ACC112 (cell line): ENCODE data around the gene TBC1D17.
A peak's percentile ranks its signal among the peaks of the same experiment; 100 is the strongest.

Experiments used
- H2AFZ ChIP-seq: fragments of 200-600 bp; sonication (generic); one replicate; pipeline ENCODE4 v1.6.0; 2017; ENCODE audit warnings: antibody characterized with exemption, low read length; ENCODE audit not compliant: unreplicated experiment
- H3K27ac ChIP-seq: fragments of 200-600 bp; sonication (generic); 2 replicates; pipeline ENCODE4 v1.5.1; 2014; ENCODE audit warnings: low read depth, mild to moderate bottlenecking, antibody characterized with exemption, low read length, moderate library complexity
- H3K27me3 ChIP-seq: fragments of 200-600 bp; sonication (generic); 2 replicates; pipeline ENCODE4 v1.6.1; 2014; ENCODE audit warnings: mild to moderate bottlenecking, antibody characterized with exemption, low read length, moderate library complexity, mixed read lengths; ENCODE audit not compliant: insufficient read depth
- H3K36me3 ChIP-seq: fragments of 200-600 bp; sonication (generic); 2 replicates; pipeline ENCODE4 v1.6.1; 2016; ENCODE audit warnings: mild to moderate bottlenecking, antibody characterized with exemption, low read length, moderate library complexity, mixed read lengths; ENCODE audit not compliant: insufficient read depth
- H3K4me1 ChIP-seq: fragments of 200-600 bp; sonication (generic); one replicate; pipeline ENCODE4 v1.6.1; 2016; ENCODE audit warnings: low read length, mixed read lengths; ENCODE audit not compliant: insufficient read depth, unreplicated experiment, control insufficient read depth
- H3K4me3 ChIP-seq: fragments of 200-600 bp; sonication (generic); 2 replicates; pipeline ENCODE4 v1.5.1; 2014; ENCODE audit warnings: mild to moderate bottlenecking, low read depth, low read length
- H3K79me2 ChIP-seq: fragments of 200-600 bp; sonication (generic); one replicate; pipeline ENCODE4 v1.6.0; 2016; ENCODE audit warnings: low read length; ENCODE audit not compliant: control insufficient read depth, unreplicated experiment, insufficient read depth

Gene TBC1D17

GRCh38 chr19:49889038-49889686 lies 11.7 kb downstream of the TBC1D17 start:
- Histone ChIP-seq H3K79me2 (no peaks in the 10 kb centered on the region), H3K27me3 (no peaks in the 10 kb centered on the region), H3K4me1 (no peaks in the 10 kb centered on the region), H3K36me3 (no peaks in the 10 kb centered on the region), H2AFZ (no peak overlapping the region), H3K4me3 (no peak overlapping the region), H3K27ac (no peak overlapping the region)

DNA sequence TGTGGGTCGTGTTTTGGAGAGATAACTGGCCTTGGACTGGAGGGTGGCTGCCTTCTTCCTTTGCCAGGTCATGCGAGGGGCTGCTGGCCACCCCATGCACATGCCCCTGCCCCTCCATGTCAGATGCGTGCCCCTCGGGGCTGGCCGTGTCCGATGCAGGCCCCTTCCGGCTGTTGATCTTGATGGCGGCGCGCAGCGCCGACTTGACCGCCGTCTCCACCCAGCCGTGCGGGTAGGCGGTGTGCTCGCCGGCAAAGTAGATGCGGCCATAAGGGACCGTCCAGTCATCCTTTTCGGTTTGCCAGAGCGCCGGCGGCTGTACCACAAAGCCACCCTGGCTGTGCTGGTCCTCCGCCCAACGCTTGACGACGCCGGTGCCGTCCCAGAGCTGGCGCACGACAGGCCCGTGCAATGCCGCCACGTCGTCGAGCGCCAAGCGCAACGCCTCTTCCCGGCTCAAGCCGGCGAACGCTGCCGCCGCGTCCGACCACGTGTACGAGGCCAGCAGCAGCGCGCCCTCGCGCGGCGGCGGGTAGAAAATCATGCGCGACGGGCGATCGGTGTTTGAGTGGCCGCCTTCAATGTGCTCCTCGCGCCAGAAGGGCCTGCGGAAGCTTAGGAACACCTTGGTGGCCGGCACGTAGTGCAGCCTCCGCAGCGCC lies 12.3 kb downstream of the TBC1D17 start:
- Histone ChIP-seq H2AFZ (no peak overlapping the region), H3K4me1 (no peaks in the 10 kb centered on the region), H3K27me3 (no peaks in the 10 kb centered on the region), H3K36me3 (no peaks in the 10 kb centered on the region), H3K4me3 (peak overlapping the region; percentile 70), H3K79me2 (no peaks in the 10 kb centered on the region), H3K27ac (no peak overlapping the region)

DNA sequence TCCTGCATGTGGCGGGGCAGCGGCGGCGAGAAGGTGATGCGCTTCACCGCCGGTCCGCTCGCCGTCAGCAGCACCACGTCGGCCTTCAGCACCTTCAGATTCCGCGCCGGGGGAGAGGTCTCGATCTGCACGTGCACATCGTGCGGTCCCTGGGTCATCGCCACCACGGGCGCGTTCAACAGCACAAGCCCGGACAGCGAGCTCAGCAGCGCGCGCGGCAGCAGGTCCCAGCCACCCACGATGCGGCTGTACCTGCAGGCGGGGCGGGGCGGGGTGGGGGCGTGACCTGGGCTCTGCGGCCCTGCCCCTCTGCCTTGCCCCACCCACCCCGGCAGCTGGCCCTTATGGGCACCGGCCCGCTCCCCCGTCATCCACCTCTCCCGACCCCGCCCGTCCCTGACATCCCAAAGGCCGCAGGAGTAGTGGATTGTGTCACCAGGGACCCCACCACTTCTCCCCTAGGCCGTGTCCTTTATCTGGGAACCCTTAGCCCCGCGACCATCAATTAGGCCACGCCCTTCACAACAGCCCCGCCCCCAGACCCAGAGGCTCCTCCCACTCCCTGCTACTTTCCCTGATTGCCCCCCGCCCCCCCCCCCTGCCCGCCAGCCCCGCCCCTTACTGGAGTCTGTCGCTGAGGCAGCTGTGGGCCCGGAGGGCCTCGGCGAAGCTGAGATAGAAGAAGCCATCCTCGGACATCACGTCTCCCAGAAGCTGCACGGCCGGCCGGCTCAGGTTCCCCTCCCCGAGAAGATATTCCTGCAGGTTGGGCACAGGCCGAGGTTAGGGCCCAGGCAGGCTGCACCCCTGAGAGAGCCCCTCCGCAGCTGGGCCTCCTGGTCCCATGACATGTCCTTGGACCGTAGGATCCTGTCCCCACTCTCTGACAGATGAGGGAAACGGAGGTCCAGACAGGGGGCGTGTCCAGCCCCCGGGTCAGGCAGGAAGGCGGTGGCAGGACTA lies 13.1 kb downstream of the TBC1D17 start:
- Histone ChIP-seq H3K27ac (no peak overlapping the region), H3K79me2 (no peaks in the 10 kb centered on the region), H3K4me3 (peak overlapping the region; percentile 70), H3K4me1 (no peaks in the 10 kb centered on the region), H2AFZ (no peak overlapping the region), H3K27me3 (no peaks in the 10 kb centered on the region), H3K36me3 (no peaks in the 10 kb centered on the region)

DNA sequence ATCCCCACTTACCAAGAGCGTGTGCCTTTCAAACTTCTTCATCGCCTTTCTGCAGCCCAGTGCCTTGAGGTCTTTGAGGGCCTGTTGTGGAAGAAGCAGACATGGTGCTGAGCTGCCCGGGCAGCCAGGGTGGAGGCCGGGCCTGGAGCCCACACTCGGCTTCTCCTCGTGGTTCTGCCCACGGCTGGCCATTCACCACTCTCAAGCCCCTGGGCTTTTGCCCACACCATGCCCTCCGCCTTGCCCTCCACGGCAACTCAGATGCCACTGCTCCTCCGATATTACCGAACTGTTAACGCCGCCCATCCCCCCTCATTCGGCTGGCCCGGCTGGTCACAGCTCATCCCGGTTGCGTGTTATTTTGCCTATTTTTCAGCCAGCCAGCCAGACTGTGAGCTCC lies 13.9 kb downstream of the TBC1D17 start:
- Histone ChIP-seq H3K27me3 (no peaks in the 10 kb centered on the region), H3K36me3 (no peaks in the 10 kb centered on the region), H3K79me2 (no peaks in the 10 kb centered on the region)

DNA sequence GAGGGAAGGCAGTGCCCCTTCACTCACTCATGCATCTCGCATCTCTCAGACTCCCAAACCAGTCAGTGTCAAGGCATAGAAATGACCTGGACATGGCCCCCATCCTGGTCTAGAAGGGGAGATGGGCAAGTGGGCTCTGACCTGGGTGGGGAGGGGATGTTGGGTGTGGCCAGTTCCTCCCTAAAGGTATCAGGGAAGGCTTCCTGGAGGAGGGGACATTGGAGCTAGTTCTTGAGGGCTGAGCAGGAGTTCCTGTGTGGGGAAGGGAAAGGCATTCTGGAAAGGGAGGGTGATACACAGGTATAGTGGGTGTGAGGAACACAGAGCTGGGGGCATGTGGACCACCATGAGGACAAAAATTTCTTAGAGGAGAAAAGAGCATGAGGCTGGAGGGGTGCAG lies 15.2 kb downstream of the TBC1D17 start:
- H2AFZ ChIP-seq = no peak overlapping the region
- peaks cover 12% of the 10 kb centered on the region for H3K4me1 ChIP-seq
- no peaks in the 10 kb centered on the region for H3K79me2 ChIP-seq
- H3K27ac ChIP-seq = no peak overlapping the region
- H3K36me3 ChIP-seq = no peaks in the 10 kb centered on the region
- no peak overlapping the region for H3K4me3 ChIP-seq
- no peaks in the 10 kb centered on the region for H3K27me3 ChIP-seq

More for the DNA sequence above, 13.9 kb downstream of the TBC1D17 start:
- Histone ChIP-seq H2AFZ (no peak overlapping the region), H3K4me1 (no peaks in the 10 kb centered on the region), H3K4me3 (no peak overlapping the region), H3K27ac (no peak overlapping the region)

- no peaks in the 10 kb centered on the region for H3K27me3 ChIP-seq
- H3K27ac ChIP-seq = no peak overlapping the region
- peaks cover 12% of the 10 kb centered on the region for H3K4me1 ChIP-seq
- H3K4me3 ChIP-seq = no peak overlapping the region
- no peaks in the 10 kb centered on the region for H3K36me3 ChIP-seq
- no peaks in the 10 kb centered on the region for H3K79me2 ChIP-seq
- H2AFZ ChIP-seq = no peak overlapping the region
Measured at GRCh38 chr19:49894011-49894664, 16.6 kb downstream of the TBC1D17 start.

DNA sequence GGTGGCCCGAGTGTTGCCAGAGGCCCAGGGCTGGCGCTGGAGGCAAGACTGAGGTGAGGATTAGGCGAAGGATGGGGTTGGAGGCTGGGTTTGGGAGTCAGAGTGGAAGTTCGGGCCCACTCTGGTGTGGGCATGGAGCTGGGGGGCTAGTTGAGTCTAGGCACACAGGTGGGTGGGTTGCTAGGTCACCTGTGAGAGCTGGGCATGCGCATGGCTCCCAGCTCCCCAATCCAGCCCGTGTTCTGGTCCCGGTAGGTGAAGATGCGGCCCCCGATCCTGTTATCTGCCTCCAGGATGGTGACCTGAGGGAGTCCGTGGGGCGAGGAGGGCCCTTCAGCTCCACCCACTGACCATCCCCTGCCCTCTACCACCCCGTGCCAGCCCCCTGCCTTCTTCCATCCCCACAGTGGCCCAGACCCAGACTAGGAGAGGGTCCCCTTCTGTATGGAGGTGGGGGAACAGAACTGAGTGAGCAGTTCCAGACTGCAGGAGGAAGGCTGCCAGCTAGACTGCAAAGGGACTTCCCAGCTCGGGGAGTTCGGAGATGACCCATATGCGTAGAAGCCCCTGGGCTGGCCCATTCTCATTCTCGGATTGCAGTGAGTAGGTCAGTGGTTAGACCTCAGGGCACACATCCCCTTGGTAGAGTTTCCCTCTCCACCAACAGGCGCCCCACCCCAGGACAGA lies 17.5 kb downstream of the TBC1D17 start:
- Histone ChIP-seq H3K4me3 (no peak overlapping the region), H3K27me3 (no peaks in the 10 kb centered on the region), H3K27ac (no peak overlapping the region), H2AFZ (no peak overlapping the region), H3K79me2 (no peaks in the 10 kb centered on the region), H3K36me3 (no peaks in the 10 kb centered on the region), H3K4me1 (peaks cover 12% of the 10 kb centered on the region)

DNA sequence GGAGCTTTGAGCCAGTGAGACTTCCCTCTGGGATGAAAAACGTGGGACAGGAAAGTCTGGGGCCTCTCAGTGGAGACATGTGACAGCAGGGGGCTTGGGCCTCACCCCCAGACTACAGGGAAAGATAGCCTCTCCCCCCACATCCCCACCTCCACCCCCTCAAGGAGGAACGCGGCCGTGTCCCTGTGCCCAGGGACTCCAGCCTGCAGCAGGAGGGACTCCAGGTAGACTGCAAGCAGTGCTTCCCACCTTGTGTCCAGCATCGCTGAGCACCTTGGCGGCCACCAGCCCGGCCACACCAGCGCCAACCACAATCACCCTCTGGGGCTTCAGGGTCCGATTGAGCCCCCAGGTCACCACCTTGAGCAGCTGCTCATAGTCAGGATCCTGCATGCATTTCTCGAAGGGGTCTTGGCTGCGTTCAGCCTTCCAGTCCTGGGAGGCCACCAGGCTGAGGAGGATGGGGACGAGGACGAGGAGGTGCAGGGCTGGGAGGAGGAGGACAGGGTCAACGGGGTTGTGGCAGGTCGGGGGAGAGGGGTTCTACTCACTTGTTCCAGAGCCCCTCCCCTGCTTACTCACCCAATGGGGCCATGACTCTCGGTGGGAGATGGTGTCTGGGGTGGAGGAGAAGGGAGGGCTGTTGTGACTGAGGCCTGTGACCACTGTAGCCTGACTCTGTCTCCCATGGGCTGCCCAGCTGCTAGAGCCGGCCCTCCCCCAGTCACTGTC lies 18.2 kb downstream of the TBC1D17 start:
- Histone ChIP-seq H3K27ac (no peak overlapping the region), H3K36me3 (no peaks in the 10 kb centered on the region), H3K4me1 (peaks cover 12% of the 10 kb centered on the region), H2AFZ (no peak overlapping the region), H3K4me3 (no peak overlapping the region), H3K27me3 (no peaks in the 10 kb centered on the region), H3K79me2 (no peaks in the 10 kb centered on the region)

DNA sequence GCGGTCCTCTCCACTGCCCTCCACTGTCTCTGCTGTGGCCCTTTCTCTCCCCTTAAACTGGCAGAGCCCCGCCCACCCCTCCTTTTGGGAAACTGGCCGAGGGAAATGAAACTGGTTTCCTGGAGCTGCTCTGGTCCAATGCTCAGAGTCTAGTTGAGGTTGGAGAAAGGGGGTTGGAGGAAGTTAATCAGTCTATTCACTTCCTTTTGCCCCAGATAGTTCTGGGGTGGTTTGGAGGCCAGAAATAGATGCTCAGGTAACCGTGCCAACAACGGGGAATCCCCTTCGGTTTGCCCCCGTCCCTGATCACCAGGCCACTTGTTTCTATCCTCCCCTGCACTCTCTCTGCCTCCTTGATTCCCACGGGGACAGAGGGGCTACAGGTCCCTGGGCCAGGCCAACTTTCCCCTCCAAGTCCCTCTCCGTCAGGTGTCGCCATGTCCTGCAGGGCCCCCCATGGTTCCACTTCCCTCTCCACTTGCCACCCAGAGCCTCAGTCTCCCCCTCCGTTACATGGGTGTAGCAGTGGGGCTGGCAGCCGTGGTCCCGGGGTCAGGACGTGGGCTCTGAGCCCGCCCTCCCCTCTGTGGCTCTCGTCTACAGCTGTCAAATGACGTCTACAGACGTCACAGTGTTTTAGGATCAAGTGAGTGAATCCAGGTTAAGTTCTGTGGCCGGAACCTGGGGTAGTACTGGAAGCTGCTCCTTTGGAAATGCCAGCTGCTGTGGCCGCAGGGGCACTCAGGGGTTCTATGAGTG lies 19.5 kb downstream of the TBC1D17 start, which contains the start of gene IL4I1:
Gene IL4I1, minus strand, starts transcription at position 25 of the 759 bp plus-strand sequence. CDS start 727 bp downstream, outside the sequence.
- H3K27ac ChIP-seq = peak within 1 kb of the TSS; percentile 72; the same call in 1 of the 2 replicates
- H3K4me3 ChIP-seq = peak within 1 kb of the TSS; percentile 29; the same call in 1 of the 2 replicates
- no peaks in the 10 kb centered on the region for H3K36me3 ChIP-seq
- H3K79me2 ChIP-seq = no peaks in the 10 kb centered on the region
- H3K27me3 ChIP-seq = no peaks in the 10 kb centered on the region
- H3K4me1 ChIP-seq = peaks cover 12% of the 10 kb centered on the region
- peak within 1 kb of the TSS; percentile 14 for H2AFZ ChIP-seq
